Ovary (tissue), 9 donors: Measurements from ENCODE around the gene LENG8. TPM values are rescaled to one million over a fixed set of nuclear protein-coding genes. Genes with fewer than 3 reads are reported as not detected.
"Not testable (repeated sequence)": the region's sequence is repeated elsewhere in the genome, so short reads cannot be mapped to it uniquely, and the experiment has no call there.

Experiments used
- DNase-seq, 5 donors: peaks; one replicate each; pipeline ENCODE4 v3.0.0-alpha.2; 2019 to 2020
- H3K27ac ChIP-seq, 2 donors: fragments of 200-600 bp; one replicate each; pipeline versions ENCODE4 v1.5.1 to v1.8.0; 2019 to 2022
- H3K27me3 ChIP-seq: fragments of 200-600 bp; one replicate; pipeline ENCODE4 v1.8.0; 2022
- H3K36me3 ChIP-seq: fragments of 200-600 bp; sonication (generic); one replicate; pipeline ENCODE4 v1.5.1; 2019
- H3K4me1 ChIP-seq: one replicate; pipeline ENCODE4 v1.8.1; 2013; ENCODE audit warnings: mild to moderate bottlenecking, moderate library complexity; ENCODE audit not compliant: insufficient read depth
- H3K4me3 ChIP-seq: fragments of 200-600 bp; sonication (generic); one replicate; pipeline ENCODE4 v1.5.1; 2017
- H3K9me3 ChIP-seq, 2 donors: fragments of 200-600 bp in 1 of 2; sonication (generic) in 1 of 2; one replicate each; pipeline versions ENCODE4 v1.5.1 to v1.8.1; 2013 to 2019; ENCODE audit warnings: mild to moderate bottlenecking in 1 of 2, moderate library complexity in 1 of 2
- EP300 ChIP-seq: sonication (generic); formaldehyde crosslinking; IDR thresholded peaks from one replicate; pipeline ENCODE4 v1.6.1; 2017; ENCODE audit warnings: antibody characterized with exemption
- POLR2A ChIP-seq: fragments of 450-650 bp; IDR thresholded peaks from one replicate; pipeline ENCODE4 v1.6.1; 2017; ENCODE audit warnings: antibody characterized with exemption, mild to moderate bottlenecking, moderate library complexity
- WGBS, 3 donors: extraction: QIAGEN DNeasy Blood & Tissue Kit in 1 of 3; methylation state at CpG; one replicate each; pipeline versions ENCODE4 v1.1.5 to v1.1.7; 2013 to 2017; 5-methylcytosine and 5-hydroxymethylcytosine counted together
- intact Hi-C, 4 donors: fragments of 100-400 bp; cut with DNase I; formaldehyde crosslinking; loops; one replicate each; pipeline versions ENCODE4 v1.11.0 to v1.15.1; 2022 to 2023
- polyA plus RNA-seq, 2 donors: library from polyadenylated mRNA; stranded (reverse); fragments of 200-250 nt in 1 of 2; fragments of 350-450 nt in 1 of 2; fragmentation: Illumina TruSeq in 1 of 2; extraction: RNeasy Lipid Tissue Mini Kit (QIAGEN cat#74804) in 1 of 2; gene quantifications; one replicate each; pipeline ENCODE4 v1.2.3, GENCODE V29; 2013 to 2014
- total RNA-seq, 7 donors: library from RNA; depleted of rRNA in 2 of 7; stranded (reverse); fragments of >200 nt in 2 of 7; fragmentation: NEBNext Ultra II Directional in 3 of 7; extraction: Animal tissue kit (Norgen Biotek cat#: 25700) in 3 of 7; gene quantifications; one replicate each; pipeline versions ENCODE4 v1.1.0 to v1.2.4, GENCODE V29; 2016 to 2023
- TF ChIP-seq, protein P1 (sequence below), 3 donors: fragments of 450-650 bp in 2 of 3; fragments of 200-600 bp in 1 of 3; IDR thresholded peaks; one replicate each; pipeline versions ENCODE4 v1.5.1 to v1.8.0; 2016 to 2022; ENCODE audit warnings: antibody characterized with exemption in 3 of 3, mild to moderate bottlenecking in 1 of 3
- donor health status: DM: no; HTN: no; CAD: no; lungs with moderate emphysema.
- donor health status: DM: no; HTN: no; CAD: no.
- donor health status: Bipolar disorder and iron deficiency.
- donor health status: DM: yes; HTN: yes; CAD: no.
- donor health status: DM: no; HTN: no; CAD: no.
- donor health status: DM: yes; HTN: yes; CAD: no.

The LENG8 gene
- total and polyA plus RNA-seq, 9 donors, result 29.9 to 207 (median 136) TPM

DNA sequence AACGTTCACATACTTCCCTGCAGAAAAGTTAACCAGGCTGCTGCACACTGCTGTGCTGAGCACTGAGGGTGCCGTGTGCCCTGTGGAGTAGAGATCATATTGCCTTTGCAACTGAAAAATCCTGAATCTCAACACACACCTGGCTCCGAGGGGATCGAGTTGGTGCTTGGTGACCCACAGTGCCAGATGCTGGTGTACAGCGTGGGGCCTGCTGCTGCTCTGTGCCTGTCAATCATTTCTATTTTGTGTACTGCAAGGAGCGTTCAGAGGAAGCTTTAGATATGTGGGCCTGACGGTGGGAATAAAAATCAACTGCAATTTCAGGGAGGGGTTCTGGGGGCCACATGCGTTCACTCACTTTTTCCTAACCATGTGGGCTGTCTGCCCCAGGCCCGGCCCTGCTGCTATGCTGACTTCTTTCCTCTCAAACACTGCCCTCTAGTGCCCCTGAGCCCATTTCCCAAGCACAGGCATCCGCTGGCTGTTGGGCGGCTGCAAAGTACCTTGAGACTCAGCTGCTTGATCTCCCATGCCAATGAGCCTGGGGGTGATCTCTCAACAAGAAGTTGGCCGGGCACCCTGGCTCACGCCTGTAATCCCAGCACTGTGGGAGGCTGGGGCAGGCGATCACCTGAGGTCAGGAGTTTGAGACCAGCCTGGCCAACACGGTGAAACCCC is 9.7 kb upstream of the LENG8 start:
- no peak overlapping the region for H3K4me3 ChIP-seq
- H3K27ac ChIP-seq, result no peak overlapping the region
- no peaks in the 10 kb centered on the region for H3K36me3 ChIP-seq
- H3K9me3 ChIP-seq, result no peaks in the 10 kb centered on the region
- H3K27me3 ChIP-seq, result no peaks in the 10 kb centered on the region
- TF ChIP-seq, protein P1, sequence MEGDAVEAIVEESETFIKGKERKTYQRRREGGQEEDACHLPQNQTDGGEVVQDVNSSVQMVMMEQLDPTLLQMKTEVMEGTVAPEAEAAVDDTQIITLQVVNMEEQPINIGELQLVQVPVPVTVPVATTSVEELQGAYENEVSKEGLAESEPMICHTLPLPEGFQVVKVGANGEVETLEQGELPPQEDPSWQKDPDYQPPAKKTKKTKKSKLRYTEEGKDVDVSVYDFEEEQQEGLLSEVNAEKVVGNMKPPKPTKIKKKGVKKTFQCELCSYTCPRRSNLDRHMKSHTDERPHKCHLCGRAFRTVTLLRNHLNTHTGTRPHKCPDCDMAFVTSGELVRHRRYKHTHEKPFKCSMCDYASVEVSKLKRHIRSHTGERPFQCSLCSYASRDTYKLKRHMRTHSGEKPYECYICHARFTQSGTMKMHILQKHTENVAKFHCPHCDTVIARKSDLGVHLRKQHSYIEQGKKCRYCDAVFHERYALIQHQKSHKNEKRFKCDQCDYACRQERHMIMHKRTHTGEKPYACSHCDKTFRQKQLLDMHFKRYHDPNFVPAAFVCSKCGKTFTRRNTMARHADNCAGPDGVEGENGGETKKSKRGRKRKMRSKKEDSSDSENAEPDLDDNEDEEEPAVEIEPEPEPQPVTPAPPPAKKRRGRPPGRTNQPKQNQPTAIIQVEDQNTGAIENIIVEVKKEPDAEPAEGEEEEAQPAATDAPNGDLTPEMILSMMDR (IDR thresholded peaks at IDR 0.05), result no peak
- TF ChIP-seq EP300, result no peak
- no peak for TF ChIP-seq POLR2A
- 55 to 66% (median 60%) methylated on average over 15 of the region's 15 CpGs for WGBS, 3 donors
- intact Hi-C loops, result no loop called here
- DNase-seq, result peak in 2 of 5 donors; percentile 31 to 47
- peaks cover 17% of the 10 kb centered on the region for H3K4me1 ChIP-seq

DNA sequence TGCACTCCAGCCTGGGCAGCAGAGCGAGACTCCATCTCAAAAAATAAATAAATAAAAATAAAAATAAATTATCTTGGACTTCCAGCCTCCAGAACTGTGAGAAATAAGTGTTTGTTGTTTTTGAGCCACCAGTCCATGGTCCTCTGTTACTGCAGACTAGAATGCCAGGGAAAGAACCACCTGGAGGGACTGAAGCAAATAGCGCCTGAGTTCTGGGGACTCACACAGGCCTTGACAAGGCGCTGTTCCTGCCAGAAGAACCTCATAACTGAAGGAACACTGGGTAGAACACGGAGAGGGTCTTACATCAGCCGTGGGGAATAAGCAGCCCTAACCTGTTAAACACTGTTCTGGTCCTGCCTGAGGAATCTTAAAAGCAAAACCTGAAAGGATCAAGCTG is 8.4 kb upstream of the LENG8 start:
- intact Hi-C loops, result no loop called here
- TF ChIP-seq, protein P1 (IDR thresholded peaks at IDR 0.05), result no peak
- TF ChIP-seq EP300 (no peak), POLR2A (no peak)
- no peak for DNase-seq
- H3K4me1 ChIP-seq, result peaks cover 7% of the 10 kb centered on the region
- no peaks in the 10 kb centered on the region for H3K27me3 ChIP-seq
- no peak overlapping the region for H3K4me3 ChIP-seq
- H3K36me3 ChIP-seq, result no peaks in the 10 kb centered on the region
- 84 to 90% (median 90%) methylated on average over 5 of the region's 5 CpGs for WGBS, 3 donors
- no peaks in the 10 kb centered on the region for H3K9me3 ChIP-seq
- H3K27ac ChIP-seq, result no peak overlapping the region

DNA sequence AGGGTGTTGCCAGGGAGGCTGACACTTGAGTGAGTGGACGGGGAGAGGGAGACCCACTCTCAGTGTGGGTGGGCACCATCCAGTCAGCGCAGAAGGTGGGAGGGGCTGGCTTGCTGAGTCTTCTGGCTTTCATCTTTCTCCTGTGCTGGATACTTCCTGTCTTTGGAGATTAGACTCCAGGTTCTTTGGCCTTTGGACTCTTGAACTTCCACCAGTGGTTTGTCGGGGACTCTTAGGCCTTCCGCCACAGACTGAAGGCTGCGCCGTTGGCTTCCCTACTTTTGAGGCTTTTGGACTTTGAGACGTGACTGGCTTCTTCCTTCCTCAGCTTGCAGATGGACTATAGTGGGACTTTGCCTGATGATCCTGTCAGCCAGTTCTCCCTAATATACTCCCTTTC is 4.3 kb upstream of the LENG8 start:
- Histone ChIP-seq H3K9me3 (no peaks in the 10 kb centered on the region), H3K36me3 (no peaks in the 10 kb centered on the region), H3K27ac (no peak overlapping the region), H3K27me3 (no peaks in the 10 kb centered on the region), H3K4me1 (peaks cover 1% of the 10 kb centered on the region), H3K4me3 (no peak overlapping the region)
- TF ChIP-seq, protein P1 (IDR thresholded peaks at IDR 0.05), result no peak
- TF ChIP-seq POLR2A (no peak), EP300 (no peak)
- WGBS, 3 donors, result 85 to 91% (median 91%) methylated on average over 7 of the region's 7 CpGs
- intact Hi-C loops, result no loop called here
- no peak for DNase-seq

DNA sequence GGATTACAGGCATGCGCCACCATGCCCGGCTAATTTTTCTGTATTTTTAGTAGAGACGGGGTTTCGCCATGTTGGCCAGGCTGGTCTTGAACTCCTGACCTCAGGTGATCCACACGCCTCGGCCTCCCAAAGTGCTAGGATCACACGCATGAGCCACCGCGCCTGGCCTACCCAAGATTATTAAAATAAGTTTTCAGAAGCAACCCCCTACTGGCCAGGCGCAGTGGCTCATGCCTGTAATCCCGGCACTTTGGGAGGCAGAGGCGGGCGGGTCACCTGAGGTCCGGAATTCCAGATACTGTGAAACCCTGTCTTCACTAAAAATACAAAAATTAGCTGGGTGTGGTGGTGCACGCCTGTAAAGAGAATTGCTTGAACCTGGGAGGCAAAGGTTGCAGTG is 2.6 kb upstream of the LENG8 start:
- not testable (repeated sequence) for H3K36me3 ChIP-seq, H3K27me3 ChIP-seq

DNA sequence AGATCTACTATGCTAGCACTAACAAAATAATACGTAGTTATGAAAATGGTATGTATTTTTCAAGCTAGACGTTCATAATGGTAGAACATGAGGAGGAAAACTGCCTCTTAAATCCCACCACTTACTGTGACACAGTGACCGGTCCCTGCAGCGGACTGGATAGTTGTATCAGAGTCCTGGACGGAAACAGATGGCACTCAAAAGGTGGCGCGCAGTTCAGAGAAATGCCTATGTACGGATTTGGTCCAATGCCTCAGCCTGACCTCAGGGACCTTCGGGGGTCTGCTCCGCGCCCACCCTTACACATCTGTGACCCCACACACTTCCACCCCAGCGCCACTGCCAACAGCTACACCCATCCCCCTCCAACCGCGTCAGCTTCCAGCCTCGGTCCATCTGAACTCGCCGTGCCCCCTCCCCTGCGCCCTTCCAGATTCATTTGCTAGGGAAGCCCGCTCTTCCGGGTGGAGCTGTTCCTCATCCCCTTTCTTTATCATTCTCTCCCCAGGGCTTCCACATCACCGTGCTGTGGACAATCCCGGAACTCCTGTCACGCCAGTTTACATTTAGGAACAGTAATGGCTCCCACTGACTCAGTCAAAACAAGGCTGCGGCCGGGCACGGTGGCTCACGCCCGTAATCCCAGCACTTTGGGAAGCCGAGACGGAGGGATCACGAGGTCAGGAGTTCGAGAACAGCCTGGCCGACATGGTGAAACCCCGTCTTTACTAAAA is 792 bp upstream of the LENG8 start:
- peak; percentile 66 to 86 (median 76) for DNase-seq
- Histone ChIP-seq H3K9me3 (no peaks in the 10 kb centered on the region), H3K4me1 (peaks cover 7% of the 10 kb centered on the region), H3K27me3 (no peaks in the 10 kb centered on the region), H3K27ac (peak overlapping the region; percentile 78 to 95), H3K36me3 (no peaks in the 10 kb centered on the region), H3K4me3 (peak overlapping the region; percentile 68)
- TF ChIP-seq POLR2A, result no peak
- TF ChIP-seq, protein P1 (IDR thresholded peaks at IDR 0.05), result peak in 1 of 3 donors; percentile 6
- intact Hi-C loops, result no loop called here
- WGBS, 3 donors, result 0 to 1% (median 0%) methylated on average over 34 of the region's 34 CpGs

More for the DNA sequence above, 2.6 kb upstream of the LENG8 start:
- H3K4me3 ChIP-seq, H3K4me1 ChIP-seq, DNase-seq, H3K9me3 ChIP-seq, H3K27ac ChIP-seq, intact Hi-C loops: not testable (repeated sequence)
- WGBS, 3 donors, result 84 to 91% (median 86%) methylated on average over 15 of the region's 15 CpGs
